Spleen (tissue), 11 donors: ENCODE results near the gene GNAZ. TPM values are rescaled to one million over a fixed set of nuclear protein-coding genes. Genes with fewer than 3 reads are reported as not detected.

Experiments used
- DNase-seq: peaks from one replicate; pipeline ENCODE4 v3.0.0-alpha.2; 2020
- H3K27ac ChIP-seq, 8 donors: fragments of 200-600 bp; sonication (generic) in 7 of 8; 1 replicate in 4 of 8; 2 replicates in 4 of 8; pipeline versions ENCODE4 v1.5.0 to v1.8.0; 2016 to 2021; ENCODE audit warnings: inconsistent platforms in 4 of 8, mild to moderate bottlenecking in 4 of 8, moderate library complexity in 1 of 8
- H3K27me3 ChIP-seq, 7 donors: fragments of 200-600 bp; sonication (generic) in 6 of 7; replicated peaks in 1 of 7; 1 replicate in 4 of 7; 2 replicates in 3 of 7; pipeline versions ENCODE4 v1.5.0 to v1.8.0; 2016 to 2021; ENCODE audit warnings: inconsistent platforms in 3 of 7, mild to moderate bottlenecking in 1 of 7
- H3K36me3 ChIP-seq, 6 donors: fragments of 200-600 bp; sonication (generic) in 5 of 6; 1 replicate in 4 of 6; 2 replicates in 2 of 6; pipeline versions ENCODE4 v1.5.0 to v1.8.0; 2016 to 2021; ENCODE audit warnings: inconsistent platforms in 2 of 6
- H3K4me1 ChIP-seq, 6 donors: fragments of 200-600 bp; sonication (generic) in 5 of 6; 1 replicate in 3 of 6; 2 replicates in 3 of 6; pipeline versions ENCODE4 v1.5.0 to v1.8.0; 2016 to 2021; ENCODE audit warnings: inconsistent platforms in 3 of 6
- H3K4me3 ChIP-seq, 8 donors: fragments of 200-600 bp; sonication (generic) in 7 of 8; 1 replicate in 4 of 8; 2 replicates in 4 of 8; pipeline versions ENCODE4 v1.5.0 to v1.8.0; 2016 to 2021; ENCODE audit warnings: inconsistent platforms in 4 of 8, mild to moderate bottlenecking in 4 of 8, moderate library complexity in 2 of 8
- H3K9me3 ChIP-seq, 8 donors: fragments of 200-600 bp; sonication (generic) in 7 of 8; 1 replicate in 4 of 8; 2 replicates in 4 of 8; pipeline versions ENCODE4 v1.5.0 to v1.8.0; 2016 to 2021; ENCODE audit warnings: inconsistent platforms in 4 of 8
- POLR2A ChIP-seq, 3 donors: fragments of 450-650 bp; IDR thresholded peaks; one replicate each; pipeline ENCODE4 v1.5.1; 2017; ENCODE audit warnings: antibody characterized with exemption in 3 of 3, mild to moderate bottlenecking in 1 of 3
- POLR2AphosphoS5 ChIP-seq, 3 donors: sonication (generic); formaldehyde crosslinking; IDR thresholded peaks; one replicate each; pipeline ENCODE4 v1.5.1; 2017; ENCODE audit warnings: antibody characterized with exemption in 3 of 3
- WGBS, 5 donors: extraction: QIAGEN DNeasy Blood & Tissue Kit in 3 of 5; methylation state at CpG; one replicate each; pipeline versions ENCODE4 v1.1.5 to v1.1.7; 2013 to 2018; 5-methylcytosine and 5-hydroxymethylcytosine counted together
- intact Hi-C: fragments of 100-400 bp; cut with DNase I; formaldehyde crosslinking; loops from one replicate; pipeline ENCODE4 v1.15.0; 2023; ENCODE audit warnings: low total_unique reads
- polyA plus RNA-seq, 3 donors: library from polyadenylated mRNA; stranded (reverse); fragments of 200-250 nt; gene quantifications; one replicate each; pipeline ENCODE4 v1.2.1, GENCODE V29; 2013
- total RNA-seq, 7 donors: library from RNA; depleted of rRNA in 3 of 7; stranded (reverse); fragments of >200 nt in 3 of 7; fragmentation: NEBNext Ultra II Directional in 4 of 7; extraction: Animal tissue kit (Norgen Biotek cat#: 25700) in 4 of 7; gene quantifications; one replicate each; pipeline versions ENCODE4 v1.1.0 to v1.2.1, GENCODE V29; 2016 to 2021
- TF ChIP-seq, protein P1 (sequence below), 11 experiments: fragments of 200-600 bp in 7 of 11; fragments of 450-650 bp in 4 of 11; sonication (generic) in 4 of 11; IDR thresholded peaks in 8 of 11; conservative IDR thresholded peaks in 3 of 11; 1 replicate in 7 of 11; 2 replicates in 4 of 11; pipeline versions ENCODE4 v1.4.0 to v1.8.0; 2016 to 2021; ENCODE audit warnings: antibody characterized with exemption in 11 of 11, inconsistent platforms in 4 of 11, mild to moderate bottlenecking in 1 of 11
- donor health status: healthy with polysubstance abuse.
- donor health status: DM: no; HTN: no; CAD: no; lungs with moderate emphysema.
- donor health status: DM: no; HTN: no; CAD: no.
- donor health status: Bipolar disorder and iron deficiency.
- donor health status: healthy.
- donor health status: DM: no; HTN: no; CAD: no.
- donor health status: DM: yes; HTN: yes; CAD: no.

Gene GNAZ
- total and polyA plus RNA-seq, 10 donors = 2.3 to 11.8 (median 6.8) TPM

- 62 to 80% (median 63%) methylated on average over 10 of the region's 10 CpGs for WGBS, 5 donors
Measured at GRCh38 chr22:23034621-23035556, 35.4 kb upstream of the GNAZ start.

GRCh38 chr22:23035557-23036277 is 34.6 kb upstream of the GNAZ start:
- peak; percentile 84 for DNase-seq
- Histone ChIP-seq H3K9me3 (no peaks in the 10 kb centered on the region), H3K27ac (peak overlapping the region; percentile 6 to 80 (median 64)), H3K4me3 (no peak overlapping the region), H3K36me3 (no peaks in the 10 kb centered on the region), H3K4me1 (peaks cover 5 to 43% (median 33%) of the 10 kb centered on the region in 6 donors), H3K27me3 (peaks cover 0 to 9% (median 0%) of the 10 kb centered on the region in 7 donors)
- TF ChIP-seq, protein P1, sequence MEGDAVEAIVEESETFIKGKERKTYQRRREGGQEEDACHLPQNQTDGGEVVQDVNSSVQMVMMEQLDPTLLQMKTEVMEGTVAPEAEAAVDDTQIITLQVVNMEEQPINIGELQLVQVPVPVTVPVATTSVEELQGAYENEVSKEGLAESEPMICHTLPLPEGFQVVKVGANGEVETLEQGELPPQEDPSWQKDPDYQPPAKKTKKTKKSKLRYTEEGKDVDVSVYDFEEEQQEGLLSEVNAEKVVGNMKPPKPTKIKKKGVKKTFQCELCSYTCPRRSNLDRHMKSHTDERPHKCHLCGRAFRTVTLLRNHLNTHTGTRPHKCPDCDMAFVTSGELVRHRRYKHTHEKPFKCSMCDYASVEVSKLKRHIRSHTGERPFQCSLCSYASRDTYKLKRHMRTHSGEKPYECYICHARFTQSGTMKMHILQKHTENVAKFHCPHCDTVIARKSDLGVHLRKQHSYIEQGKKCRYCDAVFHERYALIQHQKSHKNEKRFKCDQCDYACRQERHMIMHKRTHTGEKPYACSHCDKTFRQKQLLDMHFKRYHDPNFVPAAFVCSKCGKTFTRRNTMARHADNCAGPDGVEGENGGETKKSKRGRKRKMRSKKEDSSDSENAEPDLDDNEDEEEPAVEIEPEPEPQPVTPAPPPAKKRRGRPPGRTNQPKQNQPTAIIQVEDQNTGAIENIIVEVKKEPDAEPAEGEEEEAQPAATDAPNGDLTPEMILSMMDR (IDR thresholded peaks at IDR 0.05 in 8 of 11, conservative IDR thresholded peaks at IDR 0.05 in 3 of 11) = no peak
- TF ChIP-seq POLR2A (IDR thresholded peaks at IDR 0.05) (no peak), POLR2AphosphoS5 (IDR thresholded peaks at IDR 0.05) (peak in 2 of 3 donors; percentile 44 to 46)
- intact Hi-C loops = loop anchor here (10.0 kb wide), 1 partner anchor 61 kb away; no protein-coding TSS in a partner anchor
- WGBS, 5 donors = 61 to 75% (median 68%) methylated on average over 6 of the region's 6 CpGs

More at GRCh38 chr22:23034621-23035556, 35.4 kb upstream of the GNAZ start:
- no peaks in the 10 kb centered on the region for H3K9me3 ChIP-seq
- H3K27me3 ChIP-seq = peaks cover 0 to 9% (median 0%) of the 10 kb centered on the region in 7 donors
- TF ChIP-seq POLR2AphosphoS5 (IDR thresholded peaks at IDR 0.05) (no peak), POLR2A (IDR thresholded peaks at IDR 0.05) (no peak)
- TF ChIP-seq, protein P1 (IDR thresholded peaks at IDR 0.05 in 8 of 11, conservative IDR thresholded peaks at IDR 0.05 in 3 of 11) = no peak
- H3K4me3 ChIP-seq = no peak overlapping the region
- H3K4me1 ChIP-seq = peaks cover 5 to 43% (median 33%) of the 10 kb centered on the region in 6 donors
- intact Hi-C loops = loop anchor here (10.0 kb wide), 1 partner anchor 60 kb away; no protein-coding TSS in a partner anchor
- H3K36me3 ChIP-seq = no peaks in the 10 kb centered on the region
- no peak for DNase-seq
- H3K27ac ChIP-seq = peak overlapping the region in 7 of 8 donors; percentile 6 to 80 (median 65)

- WGBS, 5 donors = 43 to 54% (median 50%) methylated on average over 6 of the region's 6 CpGs
- TF ChIP-seq POLR2A (IDR thresholded peaks at IDR 0.05) = no peak
- peak in 2 of 3 donors; percentile 62 to 66 for TF ChIP-seq POLR2AphosphoS5 (IDR thresholded peaks at IDR 0.05)
- H3K27me3 ChIP-seq = peaks cover 0 to 9% (median 0%) of the 10 kb centered on the region in 7 donors
- no peak overlapping the region for H3K4me3 ChIP-seq
- DNase-seq = no peak
- intact Hi-C loops = loop anchor here (10.0 kb wide), 1 partner anchor 62 kb away; no protein-coding TSS in a partner anchor
- H3K27ac ChIP-seq = peak overlapping the region in 7 of 8 donors; percentile 2 to 80 (median 65)
- no peaks in the 10 kb centered on the region for H3K9me3 ChIP-seq
- no peaks in the 10 kb centered on the region for H3K36me3 ChIP-seq
- peaks cover 5 to 43% (median 33%) of the 10 kb centered on the region in 6 donors for H3K4me1 ChIP-seq
Measured at GRCh38 chr22:23036684-23037428, 33.5 kb upstream of the GNAZ start.
